HepG2 (cell line): ENCODE measurements around the gene SUV39H2. TPM values are rescaled to one million over a fixed set of nuclear protein-coding genes. Genes with fewer than 3 reads are reported as not detected.

ENCODE experiments used
- ARID5B ChIP-seq: IDR thresholded peaks from 2 replicates; pipeline ENCODE4 v1.4.0; 2020; ENCODE audit warnings: mild to moderate bottlenecking, missing genetic modification reagents
- GATA4 ChIP-seq: sonication (generic); IDR thresholded peaks from 2 replicates; pipeline ENCODE4 v1.6.1; 2016; ENCODE audit warnings: antibody characterized with exemption, low read depth, borderline replicate concordance
- HDAC1 ChIP-seq: sonication (generic); formaldehyde crosslinking; IDR thresholded peaks from 2 replicates; pipeline ENCODE4 v1.5.1; 2020; ENCODE audit warnings: mild to moderate bottlenecking, missing genetic modification reagents
- HNF1B ChIP-seq: sonication (generic); formaldehyde crosslinking; IDR thresholded peaks from 2 replicates; pipeline ENCODE4 v1.5.1; 2020; ENCODE audit warnings: mild to moderate bottlenecking, moderate library complexity, missing genetic modification reagents
- JUN ChIP-seq: sonication (generic); formaldehyde crosslinking; IDR thresholded peaks from 2 replicates; pipeline ENCODE4 v1.4.0; 2020; ENCODE audit warnings: mild to moderate bottlenecking, missing genetic modification reagents
- KDM5B ChIP-seq: sonication (generic); formaldehyde crosslinking; IDR thresholded peaks from 2 replicates; pipeline ENCODE4 v1.4.0; 2020; ENCODE audit warnings: missing genetic modification reagents, mild to moderate bottlenecking, borderline replicate concordance
- MTF1 ChIP-seq: sonication (generic); formaldehyde crosslinking; IDR thresholded peaks from 2 replicates; pipeline ENCODE4 v1.5.0; 2020; ENCODE audit warnings: missing genetic modification reagents
- NCOA1 ChIP-seq: sonication (generic); formaldehyde crosslinking; IDR thresholded peaks from 2 replicates; pipeline ENCODE4 v1.9.0; 2021; ENCODE audit warnings: missing genetic modification reagents
- PHF8 ChIP-seq: sonication (generic); formaldehyde crosslinking; IDR thresholded peaks from 2 replicates; pipeline ENCODE4 v1.5.0; 2020; ENCODE audit warnings: missing genetic modification reagents
- SKI ChIP-seq: fragments of 450-650 bp; IDR thresholded peaks from one replicate; pipeline ENCODE4 v1.6.1; 2018; ENCODE audit warnings: mild to moderate bottlenecking; ENCODE audit not compliant: partially characterized antibody
- TFE3 ChIP-seq: IDR thresholded peaks from 2 replicates; pipeline ENCODE4 v1.6.1; 2016
- ZHX2 ChIP-seq, 2 experiments: sonication (generic) in 1 of 2; formaldehyde crosslinking in 1 of 2; IDR thresholded peaks; 2 replicates each; pipeline versions ENCODE4 v1.6.1 to v1.9.0; 2014 to 2022; ENCODE audit warnings: antibody characterized with exemption in 1 of 2, borderline replicate concordance in 1 of 2, inconsistent platforms in 1 of 2, low read depth in 1 of 2, missing genetic modification reagents in 1 of 2
- polyA plus RNA-seq, 8 experiments: library from polyadenylated mRNA; depleted of rRNA in 3 of 8; stranded (reverse) in 7 of 8; unstranded in 1 of 8; fragments of >200 nt; fragmentation: Illumina TruSeq in 4 of 8; extraction: Trizol in 4 of 8; gene quantifications; 2 replicates each; pipeline versions ENCODE4 v1.2.1 to v1.2.3, GENCODE V29; 2011 to 2016; ENCODE audit warnings: low read depth in 4 of 8, missing spikeins in 1 of 8, mixed read lengths in 1 of 8; ENCODE audit not compliant: insufficient read depth in 1 of 8
- total RNA-seq, 5 experiments: library from RNA; depleted of rRNA; stranded (reverse); fragments of >200 nt; fragmentation: Illumina TruSeq; extraction: Trizol; gene quantifications; 2 replicates each; pipeline ENCODE4 v1.2.3, GENCODE V29; 2016; ENCODE audit warnings: low read depth in 1 of 5

SUV39H2 gene
- total and polyA plus RNA-seq, 2 of the 13 experiments (the other 11 are each of a cell fraction or from before 2014, with no cell fraction given) = 9.0 to 44.3 TPM

GRCh38 chr10:14837757-14838581 lies 40.7 kb upstream of the SUV39H2 start, which contains the start of the genes CDNF, HSPA14 and MSANTD7 (continued):
- TF ChIP-seq TFE3 (CRISPR knock-in tag) (0 out of 2 replicates have a peak, but pooled peaks have one; percentile 19), PHF8 (CRISPR knock-in tag) (peak; percentile 93), NCOA1 (CRISPR knock-in tag) (0 out of 2 replicates have a peak, but pooled peaks have one; percentile 17), JUN (CRISPR knock-in tag) (no peak; the same call in 1 of the 2 replicates), ZHX2 (IDR thresholded peaks at IDR 0.05; ENCODE audit: low read depth) (peak; percentile 26; the same call in 1 of the 2 replicates), ZHX2 (CRISPR knock-in tag; IDR thresholded peaks at IDR 0.05; ENCODE audit: borderline replicate concordance) (no peak), KDM5B (CRISPR knock-in tag) (peak; percentile 70), ARID5B (CRISPR knock-in tag) (no peak), HDAC1 (CRISPR knock-in tag) (peak; percentile 88), HNF1B (CRISPR knock-in tag) (peak; percentile 22), GATA4 (no peak; the same call in 1 of the 2 replicates), MTF1 (no peak), SKI (peak; percentile 17)
